ENCODE results near the gene SHISA6.

The SHISA6 gene

DNA sequence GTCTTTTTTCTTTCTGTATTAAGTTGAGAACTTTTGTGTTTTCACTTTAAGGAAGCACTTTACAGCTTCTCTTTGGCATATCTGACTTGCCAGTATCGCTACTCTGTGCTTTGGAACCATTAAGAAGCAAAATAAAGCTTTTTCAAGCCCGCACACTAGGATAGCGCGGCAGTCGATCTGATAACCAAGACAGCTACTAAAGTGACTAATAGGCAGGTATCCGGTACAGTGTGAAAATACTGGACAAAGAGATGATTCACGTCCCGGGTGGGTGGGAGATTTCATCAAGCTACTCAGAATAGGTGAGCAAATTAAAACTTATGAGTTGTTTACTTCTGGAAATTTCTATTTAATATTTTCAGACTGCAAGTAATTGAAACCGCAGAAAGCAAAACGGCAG lies 53.8 kb downstream of the SHISA6 start:
- TF ChIP-seq SIN3A (IDR thresholded peaks at IDR 0.05; ENCODE audit: borderline replicate concordance, insufficient read depth, low read length) (no peak), POLR2AphosphoS5 (IDR thresholded peaks at IDR 0.05; ENCODE audit: low read depth, low read length) (no peak), FOXP2 (optimal IDR thresholded peaks at IDR 0.05; ENCODE audit: borderline replicate concordance, extremely low read depth, extremely low read length, insufficient read depth) (no peak), TAF1 (IDR thresholded peaks at IDR 0.05; ENCODE audit: borderline replicate concordance, insufficient read depth, low read length) (no peak)
- TF ChIP-seq, protein P1, sequence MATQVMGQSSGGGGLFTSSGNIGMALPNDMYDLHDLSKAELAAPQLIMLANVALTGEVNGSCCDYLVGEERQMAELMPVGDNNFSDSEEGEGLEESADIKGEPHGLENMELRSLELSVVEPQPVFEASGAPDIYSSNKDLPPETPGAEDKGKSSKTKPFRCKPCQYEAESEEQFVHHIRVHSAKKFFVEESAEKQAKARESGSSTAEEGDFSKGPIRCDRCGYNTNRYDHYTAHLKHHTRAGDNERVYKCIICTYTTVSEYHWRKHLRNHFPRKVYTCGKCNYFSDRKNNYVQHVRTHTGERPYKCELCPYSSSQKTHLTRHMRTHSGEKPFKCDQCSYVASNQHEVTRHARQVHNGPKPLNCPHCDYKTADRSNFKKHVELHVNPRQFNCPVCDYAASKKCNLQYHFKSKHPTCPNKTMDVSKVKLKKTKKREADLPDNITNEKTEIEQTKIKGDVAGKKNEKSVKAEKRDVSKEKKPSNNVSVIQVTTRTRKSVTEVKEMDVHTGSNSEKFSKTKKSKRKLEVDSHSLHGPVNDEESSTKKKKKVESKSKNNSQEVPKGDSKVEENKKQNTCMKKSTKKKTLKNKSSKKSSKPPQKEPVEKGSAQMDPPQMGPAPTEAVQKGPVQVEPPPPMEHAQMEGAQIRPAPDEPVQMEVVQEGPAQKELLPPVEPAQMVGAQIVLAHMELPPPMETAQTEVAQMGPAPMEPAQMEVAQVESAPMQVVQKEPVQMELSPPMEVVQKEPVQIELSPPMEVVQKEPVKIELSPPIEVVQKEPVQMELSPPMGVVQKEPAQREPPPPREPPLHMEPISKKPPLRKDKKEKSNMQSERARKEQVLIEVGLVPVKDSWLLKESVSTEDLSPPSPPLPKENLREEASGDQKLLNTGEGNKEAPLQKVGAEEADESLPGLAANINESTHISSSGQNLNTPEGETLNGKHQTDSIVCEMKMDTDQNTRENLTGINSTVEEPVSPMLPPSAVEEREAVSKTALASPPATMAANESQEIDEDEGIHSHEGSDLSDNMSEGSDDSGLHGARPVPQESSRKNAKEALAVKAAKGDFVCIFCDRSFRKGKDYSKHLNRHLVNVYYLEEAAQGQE (IDR thresholded peaks at IDR 0.05; ENCODE audit: insufficient read depth in 1 of 2, low read depth in 2 of 2, low read length in 2 of 2), result no peak

DNA sequence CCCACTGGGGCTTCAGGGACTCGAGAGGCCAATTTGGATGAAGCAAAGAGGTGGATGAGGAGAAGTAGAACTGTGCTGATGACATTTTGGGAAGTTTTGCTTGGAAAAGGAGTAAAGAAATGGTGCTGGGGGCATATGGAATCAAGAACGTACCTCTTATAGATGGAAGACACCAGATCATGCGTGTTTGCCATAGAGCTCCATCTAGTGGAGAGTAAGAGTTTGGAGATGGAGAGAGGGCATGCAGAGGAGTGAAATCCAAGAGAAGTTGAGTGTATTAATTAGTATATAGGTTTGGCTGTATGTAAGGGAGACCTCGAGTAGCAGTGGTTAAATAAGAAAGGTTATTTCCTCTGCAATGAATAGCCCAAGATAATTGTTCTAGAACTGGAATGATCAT lies 56.0 kb downstream of the SHISA6 start:
- no peak for TF ChIP-seq SIN3A (IDR thresholded peaks at IDR 0.05; ENCODE audit: borderline replicate concordance, insufficient read depth, low read length)

DNA sequence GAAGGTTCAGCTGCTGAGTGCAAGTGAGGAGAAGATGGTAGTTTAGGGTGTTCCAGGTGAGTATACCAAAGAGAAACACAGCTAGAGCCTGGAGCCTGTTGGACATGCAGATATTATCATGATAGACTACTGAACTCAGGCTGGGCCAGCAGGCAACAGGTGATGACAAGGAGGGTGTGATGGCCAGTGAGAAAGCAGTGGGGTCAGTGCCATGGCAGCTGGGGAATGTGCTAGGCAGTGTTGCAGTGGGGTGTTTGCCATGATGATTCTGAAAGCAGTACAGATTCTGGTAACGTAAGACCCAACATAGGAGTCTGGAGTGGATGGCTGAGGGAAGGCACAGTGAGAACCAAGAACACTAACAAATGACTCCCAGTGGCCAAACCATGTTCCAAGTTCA lies 57.4 kb downstream of the SHISA6 start:
- no peak for TF ChIP-seq FOXP2 (optimal IDR thresholded peaks at IDR 0.05; ENCODE audit: borderline replicate concordance, extremely low read depth, extremely low read length, insufficient read depth)
- TF ChIP-seq, protein P1 (IDR thresholded peaks at IDR 0.05; ENCODE audit: insufficient read depth in 1 of 2, low read depth in 2 of 2, low read length in 2 of 2), result no peak
- TF ChIP-seq TAF1 (IDR thresholded peaks at IDR 0.05; ENCODE audit: borderline replicate concordance, insufficient read depth, low read length), result no peak
- no peak for TF ChIP-seq SIN3A (IDR thresholded peaks at IDR 0.05; ENCODE audit: borderline replicate concordance, insufficient read depth, low read length)
- no peak for TF ChIP-seq POLR2AphosphoS5 (IDR thresholded peaks at IDR 0.05; ENCODE audit: low read depth, low read length)

DNA sequence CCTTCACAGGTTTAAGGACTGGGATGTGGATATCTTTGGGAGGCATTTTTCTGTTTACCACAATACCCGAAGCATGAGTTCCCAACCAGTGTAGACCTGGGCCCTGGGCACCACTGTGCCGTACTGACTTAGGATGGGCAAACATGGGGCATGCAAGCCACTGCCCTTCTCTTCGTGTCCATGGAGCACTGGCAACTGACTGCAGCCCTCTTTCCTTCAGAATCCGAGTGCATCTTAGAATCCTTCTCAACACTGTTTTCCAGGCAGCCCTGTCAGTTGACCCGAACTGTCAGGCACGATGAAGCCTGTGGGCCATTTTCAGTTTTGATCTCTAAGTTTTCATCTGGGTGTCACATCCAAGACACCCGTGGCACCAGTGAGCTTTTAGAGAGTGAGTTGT lies 59.2 kb downstream of the SHISA6 start:
- no peak for TF ChIP-seq TAF1 (IDR thresholded peaks at IDR 0.05; ENCODE audit: borderline replicate concordance, insufficient read depth, low read length)
- no peak for TF ChIP-seq SIN3A (IDR thresholded peaks at IDR 0.05; ENCODE audit: borderline replicate concordance, insufficient read depth, low read length)
- no peak for TF ChIP-seq POLR2AphosphoS5 (IDR thresholded peaks at IDR 0.05; ENCODE audit: low read depth, low read length)
- TF ChIP-seq, protein P1 (IDR thresholded peaks at IDR 0.05; ENCODE audit: insufficient read depth in 1 of 2, low read depth in 2 of 2, low read length in 2 of 2), result no peak
- TF ChIP-seq FOXP2 (optimal IDR thresholded peaks at IDR 0.05; ENCODE audit: borderline replicate concordance, extremely low read depth, extremely low read length, insufficient read depth), result no peak

DNA sequence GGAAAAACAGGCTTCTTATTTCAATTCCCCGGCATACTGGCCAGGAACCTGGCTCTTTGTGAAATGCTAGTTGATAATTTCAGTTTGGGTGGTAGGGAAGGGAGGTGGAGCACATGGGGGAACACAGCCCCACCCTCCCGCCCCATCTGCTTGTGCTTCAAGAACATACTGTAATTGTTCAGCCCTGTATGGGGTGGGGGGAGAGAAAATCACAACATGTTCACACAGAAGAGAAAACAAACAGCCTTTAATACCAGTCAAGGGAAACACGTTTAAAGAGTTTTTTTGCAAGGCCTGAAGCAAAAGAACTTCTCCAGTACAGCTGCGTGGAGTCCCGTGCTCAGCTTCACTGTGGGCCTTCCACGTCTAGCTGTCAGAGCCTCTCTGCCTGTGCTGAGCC lies 59.7 kb downstream of the SHISA6 start:
- TF ChIP-seq SIN3A (IDR thresholded peaks at IDR 0.05; ENCODE audit: borderline replicate concordance, insufficient read depth, low read length), result no peak
- TF ChIP-seq TAF1 (IDR thresholded peaks at IDR 0.05; ENCODE audit: borderline replicate concordance, insufficient read depth, low read length), result no peak
- no peak for TF ChIP-seq FOXP2 (optimal IDR thresholded peaks at IDR 0.05; ENCODE audit: borderline replicate concordance, extremely low read depth, extremely low read length, insufficient read depth)
- TF ChIP-seq POLR2AphosphoS5 (IDR thresholded peaks at IDR 0.05; ENCODE audit: low read depth, low read length), result no peak
- TF ChIP-seq, protein P1 (IDR thresholded peaks at IDR 0.05; ENCODE audit: insufficient read depth in 1 of 2, low read depth in 2 of 2, low read length in 2 of 2), result no peak

Measured in PFSK-1 (cell line).